ENCODE data around the gene ANKRD55.

- TF ChIP-seq, protein P1, sequence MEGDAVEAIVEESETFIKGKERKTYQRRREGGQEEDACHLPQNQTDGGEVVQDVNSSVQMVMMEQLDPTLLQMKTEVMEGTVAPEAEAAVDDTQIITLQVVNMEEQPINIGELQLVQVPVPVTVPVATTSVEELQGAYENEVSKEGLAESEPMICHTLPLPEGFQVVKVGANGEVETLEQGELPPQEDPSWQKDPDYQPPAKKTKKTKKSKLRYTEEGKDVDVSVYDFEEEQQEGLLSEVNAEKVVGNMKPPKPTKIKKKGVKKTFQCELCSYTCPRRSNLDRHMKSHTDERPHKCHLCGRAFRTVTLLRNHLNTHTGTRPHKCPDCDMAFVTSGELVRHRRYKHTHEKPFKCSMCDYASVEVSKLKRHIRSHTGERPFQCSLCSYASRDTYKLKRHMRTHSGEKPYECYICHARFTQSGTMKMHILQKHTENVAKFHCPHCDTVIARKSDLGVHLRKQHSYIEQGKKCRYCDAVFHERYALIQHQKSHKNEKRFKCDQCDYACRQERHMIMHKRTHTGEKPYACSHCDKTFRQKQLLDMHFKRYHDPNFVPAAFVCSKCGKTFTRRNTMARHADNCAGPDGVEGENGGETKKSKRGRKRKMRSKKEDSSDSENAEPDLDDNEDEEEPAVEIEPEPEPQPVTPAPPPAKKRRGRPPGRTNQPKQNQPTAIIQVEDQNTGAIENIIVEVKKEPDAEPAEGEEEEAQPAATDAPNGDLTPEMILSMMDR (IDR thresholded peaks at IDR 0.05; ENCODE audit: extremely low read depth in 1 of 2, insufficient read depth in 1 of 2, low read depth in 1 of 2, low read length in 2 of 2), result no peak
- TF ChIP-seq EZH2 (IDR thresholded peaks at IDR 0.05; ENCODE audit: borderline replicate concordance, low read depth, low read length, severe bottlenecking) (no peak), POLR2AphosphoS5 (IDR thresholded peaks at IDR 0.05; ENCODE audit: insufficient read depth, low read depth, low read length) (no peak), POLR2A (IDR thresholded peaks at IDR 0.05; ENCODE audit: low read depth, low read length) (no peak)
Observed at GRCh38 chr5:56279979-56280378, 46.8 kb upstream of the ANKRD55 start.

Data from endothelial cell of umbilical vein (primary cell).